Activated gamma-delta T cell treated with Interleukin-2 at 50 U/mL for 16 hours (primary cell): ENCODE data around the gene C1S.
"Not testable (repeated sequence)": the region's sequence is repeated elsewhere in the genome, so short reads cannot be mapped to it uniquely, and the experiment has no call there.

Experiments used
- DNase-seq: peaks from one replicate; pipeline ENCODE4 v3.0.0-alpha.2; 2020

C1S gene

GRCh38 chr12:7107181-7107580 is 46.7 kb downstream of the C1S start:
- DNase-seq: not testable (repeated sequence)

- DNase-seq: no peak
These were observed 47.1 kb downstream of the C1S start for GRCh38 chr12:7107636-7108002.

GRCh38 chr12:7108003-7108795 is 47.7 kb downstream of the C1S start:
- DNase-seq: peak; percentile 77

- peak; percentile 81 for DNase-seq
These were observed 48.5 kb downstream of the C1S start, which contains the start of gene C1RL for GRCh38 chr12:7108796-7109571. C1RL (minus strand) TSS chr12:7109214; CDS start chr12:7109180, 34 bp downstream.

- no peak for DNase-seq
These were observed 49.0 kb downstream of the C1S start for GRCh38 chr12:7109572-7109920.

- no peak for DNase-seq
These were observed 50.1 kb downstream of the C1S start for GRCh38 chr12:7110661-7111060.

GRCh38 chr12:7112041-7112440 is 51.5 kb downstream of the C1S start:
- DNase-seq: no peak

GRCh38 chr12:7113389-7113871 is 52.9 kb downstream of the C1S start:
- peak; percentile 37 for DNase-seq

GRCh38 chr12:7114008-7114407 is 53.5 kb downstream of the C1S start:
- DNase-seq: no peak

- DNase-seq: no peak
These were observed 54.3 kb downstream of the C1S start for GRCh38 chr12:7114851-7115250.

- DNase-seq: no peak
These were observed 55.7 kb downstream of the C1S start for GRCh38 chr12:7116196-7116595.

GRCh38 chr12:7116916-7117315 is 56.4 kb downstream of the C1S start:
- no peak for DNase-seq

GRCh38 chr12:7117670-7118069 is 57.2 kb downstream of the C1S start:
- no peak for DNase-seq

- no peak for DNase-seq
These were observed 58.4 kb downstream of the C1S start for GRCh38 chr12:7118881-7119280.

- no peak for DNase-seq
These were observed 59.6 kb downstream of the C1S start for GRCh38 chr12:7120166-7120565.
